ENCODE results near the gene PTPN12. TPM values are rescaled to one million over a fixed set of nuclear protein-coding genes. Genes with fewer than 3 reads are reported as not detected.

The PTPN12 gene
- total RNA-seq, 2 donors from 2014 or later = 70.5 to 173 TPM

GRCh38 chr7:77566421-77566820, 29.3 kb downstream of the PTPN12 start:
- peaks cover 9 to 41% of the 10 kb centered on the region in 2 donors for H3K4me1 ChIP-seq (ENCODE audit: control insufficient read depth in 1 of 2, low read depth in 2 of 2)
- TF ChIP-seq CTCF (IDR thresholded peaks at IDR 0.05) = no peak
- ATAC-seq (ENCODE audit: insufficient number of reproducible peaks, low FRiP score, low read depth) = no peak

GRCh38 chr7:77569514-77570232, 32.6 kb downstream of the PTPN12 start:
- Histone ChIP-seq H3K36me3 (peaks cover 13% of the 10 kb centered on the region), H3K4me1 (ENCODE audit: control insufficient read depth in 1 of 2, low read depth in 2 of 2) (peaks cover 6 to 28% of the 10 kb centered on the region in 2 donors), H3K27me3 (replicated peaks; ENCODE audit: insufficient read depth) (no peaks in the 10 kb centered on the region), H3K27ac (no peak overlapping the region), H3K9me3 (no peaks in the 10 kb centered on the region), H3K4me3 (no peak overlapping the region)
- TF ChIP-seq CTCF (IDR thresholded peaks at IDR 0.05) = no peak
- DNase-seq (ENCODE audit: low spot score) = no peak
- no peak for ATAC-seq (ENCODE audit: insufficient number of reproducible peaks, low FRiP score, low read depth)

More at GRCh38 chr7:77566421-77566820, 29.3 kb downstream of the PTPN12 start:
- Histone ChIP-seq H3K36me3 (no peaks in the 10 kb centered on the region), H3K27me3 (replicated peaks; ENCODE audit: insufficient read depth) (no peaks in the 10 kb centered on the region), H3K9me3 (no peaks in the 10 kb centered on the region), H3K4me3 (no peak overlapping the region), H3K27ac (no peak overlapping the region)
- no peak for DNase-seq (ENCODE audit: low spot score)

GRCh38 chr7:77570330-77571011, 33.4 kb downstream of the PTPN12 start:
- ATAC-seq (ENCODE audit: insufficient number of reproducible peaks, low FRiP score, low read depth) (no peak), DNase-seq (ENCODE audit: low spot score) (no peak)
- Histone ChIP-seq H3K9me3 (no peaks in the 10 kb centered on the region), H3K27me3 (replicated peaks; ENCODE audit: insufficient read depth) (no peaks in the 10 kb centered on the region), H3K4me1 (ENCODE audit: control insufficient read depth in 1 of 2, low read depth in 2 of 2) (peaks cover 6 to 24% of the 10 kb centered on the region in 2 donors), H3K36me3 (peaks cover 13% of the 10 kb centered on the region), H3K27ac (no peak overlapping the region), H3K4me3 (no peak overlapping the region)
- TF ChIP-seq CTCF (IDR thresholded peaks at IDR 0.05) = no peak

- DNase-seq (ENCODE audit: low spot score) (no peak), ATAC-seq (ENCODE audit: insufficient number of reproducible peaks, low FRiP score, low read depth) (no peak)
- H3K9me3 ChIP-seq = no peaks in the 10 kb centered on the region
- H3K27me3 ChIP-seq (replicated peaks; ENCODE audit: insufficient read depth) = no peaks in the 10 kb centered on the region
- TF ChIP-seq CTCF (IDR thresholded peaks at IDR 0.05) = no peak
- peaks cover 6 to 19% of the 10 kb centered on the region in 2 donors for H3K4me1 ChIP-seq (ENCODE audit: control insufficient read depth in 1 of 2, low read depth in 2 of 2)
- peaks cover 17% of the 10 kb centered on the region for H3K36me3 ChIP-seq
- no peak overlapping the region for H3K4me3 ChIP-seq
- H3K27ac ChIP-seq = no peak overlapping the region
These were observed 34.7 kb downstream of the PTPN12 start for GRCh38 chr7:77571801-77572200.

- Histone ChIP-seq H3K27ac (no peak overlapping the region), H3K27me3 (replicated peaks; ENCODE audit: insufficient read depth) (no peaks in the 10 kb centered on the region), H3K4me1 (ENCODE audit: control insufficient read depth in 1 of 2, low read depth in 2 of 2) (peaks cover 6 to 15% of the 10 kb centered on the region in 2 donors), H3K36me3 (peaks cover 17% of the 10 kb centered on the region), H3K4me3 (no peak overlapping the region), H3K9me3 (no peaks in the 10 kb centered on the region)
- ATAC-seq (ENCODE audit: insufficient number of reproducible peaks, low FRiP score, low read depth) (no peak), DNase-seq (ENCODE audit: low spot score) (no peak)
- TF ChIP-seq CTCF (IDR thresholded peaks at IDR 0.05) = no peak
These were observed 38.1 kb downstream of the PTPN12 start for GRCh38 chr7:77575187-77575586.

All from thoracic aorta (tissue), 2 donors.